HG03139 (cell line): Measurements from ENCODE around the gene PBOV1.

ENCODE experiments used
- ATAC-seq: cut with Tn5 transposase; IDR thresholded peaks from one replicate; pipeline ENCODE4 v1.9.1; 2021; ENCODE audit not compliant: unreplicated experiment

PBOV1 gene

DNA sequence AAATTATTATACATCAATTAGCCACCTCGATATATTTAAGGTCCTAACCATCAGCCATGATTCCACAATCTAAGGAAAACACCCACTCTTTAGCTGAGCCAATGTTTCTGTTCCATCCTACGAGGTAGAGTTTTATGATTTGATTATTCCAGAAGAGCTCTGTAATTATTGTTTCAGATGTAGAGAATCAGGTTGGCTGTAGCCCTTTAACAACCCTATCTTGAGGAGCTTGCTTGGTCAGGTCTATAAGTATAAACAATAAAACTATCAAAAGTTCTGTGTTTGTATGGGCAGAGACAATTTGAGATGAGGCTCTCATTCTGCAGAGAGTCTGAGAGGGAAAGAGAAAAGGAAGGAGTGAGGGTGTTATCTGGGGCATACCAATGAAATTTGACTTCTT lies at the start of gene PBOV1:
TSS of gene PBOV1 (minus strand) at position 43 of the 400 bp plus-strand sequence. CDS start 96 bp downstream, outside the sequence.
- ATAC-seq = no peak

DNA sequence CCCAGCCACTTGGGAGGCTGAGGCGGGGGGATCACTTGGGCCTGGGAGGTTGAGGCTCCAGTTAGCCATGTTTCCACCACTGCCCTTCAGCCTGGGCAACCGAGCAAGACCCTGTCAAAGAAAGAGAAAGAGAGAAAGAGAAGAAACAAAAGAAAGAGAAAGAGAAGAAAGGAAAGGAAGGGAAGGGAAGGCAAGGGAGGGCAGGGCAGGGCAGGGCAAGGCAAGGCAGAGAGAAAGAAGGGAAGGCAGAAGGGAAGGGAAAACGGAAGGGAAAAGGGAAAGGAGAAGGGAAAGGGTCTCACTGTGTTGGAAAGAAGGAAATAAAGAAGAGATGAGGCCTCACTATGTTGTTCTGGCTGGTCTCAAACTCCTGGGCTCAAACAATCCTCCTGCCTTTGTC lies 47.8 kb upstream of the PBOV1 start:
- ATAC-seq = no peak

- ATAC-seq = no peak
These were observed 46.1 kb upstream of the PBOV1 start for GRCh38 chr6:138264372-138264880.

DNA sequence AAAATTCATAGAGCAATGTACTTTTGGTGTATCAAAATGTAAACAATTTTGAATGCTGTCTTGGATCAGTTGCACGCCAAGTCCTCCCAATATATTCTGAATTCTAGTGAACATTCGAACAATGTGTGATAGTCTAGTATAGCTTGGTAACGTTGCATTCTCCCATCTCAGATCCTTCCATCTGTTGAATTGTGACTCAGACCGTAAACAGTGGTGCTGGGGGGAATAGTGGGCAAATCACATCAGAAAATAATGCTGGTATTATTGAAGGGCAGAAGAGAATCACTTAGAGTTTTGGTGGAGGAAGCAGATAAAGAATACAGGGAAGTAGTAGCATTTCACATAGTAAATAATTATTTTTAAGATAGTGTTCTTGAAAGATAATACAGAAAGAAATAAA lies 45.7 kb upstream of the PBOV1 start:
- no peak for ATAC-seq

DNA sequence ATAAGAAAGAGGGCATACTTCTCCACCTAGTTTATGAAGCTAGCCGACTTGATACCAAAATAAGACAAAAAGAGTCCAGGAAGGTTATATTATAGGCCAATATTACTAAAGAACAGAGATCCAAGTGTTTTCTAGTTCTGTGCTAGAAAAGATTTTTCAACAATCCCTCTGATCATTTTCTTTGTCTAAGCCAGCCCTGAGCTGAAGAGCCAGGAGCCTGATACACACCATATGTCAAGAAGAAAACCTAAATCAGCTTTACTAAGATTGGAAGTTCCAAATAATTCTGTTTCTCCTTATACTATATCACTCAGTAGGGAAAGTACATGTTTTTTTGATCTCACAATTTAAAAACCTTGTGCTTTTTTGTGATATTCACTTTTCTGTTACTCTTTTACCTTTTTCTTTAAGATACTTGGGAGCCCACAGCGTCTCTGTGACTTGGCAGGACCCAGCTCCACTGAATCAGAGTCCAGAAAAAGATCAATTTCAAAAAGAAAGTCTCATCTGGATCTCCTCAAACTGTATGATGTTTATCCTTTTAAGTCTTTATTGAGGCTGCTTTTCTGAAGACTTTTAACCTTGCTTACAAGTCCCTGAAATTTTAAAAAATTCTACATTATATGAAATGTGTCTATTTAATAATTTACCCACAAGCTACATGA lies 43.0 kb upstream of the PBOV1 start:
- ATAC-seq = no peak

- ATAC-seq = no peak
These were observed 40.7 kb upstream of the PBOV1 start for GRCh38 chr6:138258991-138259390.

DNA sequence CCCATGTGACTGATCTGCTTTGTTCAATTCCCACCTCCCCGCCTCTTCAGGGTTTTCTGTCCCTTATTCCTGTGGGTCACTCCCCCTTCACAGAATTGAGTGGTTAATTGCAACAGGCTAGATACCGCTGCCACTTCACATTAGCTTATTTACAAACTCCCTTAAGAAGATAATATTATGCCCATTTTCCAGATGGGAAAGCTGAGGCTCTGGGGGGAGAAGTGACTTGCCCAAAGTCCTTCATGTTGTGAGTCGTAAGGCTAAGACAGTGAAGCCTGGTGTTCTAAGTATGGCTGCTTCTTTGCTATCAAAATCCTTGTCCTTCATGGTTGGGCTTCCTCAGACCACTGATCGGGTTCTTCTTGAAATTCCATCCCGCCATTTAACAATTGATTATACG lies 39.9 kb upstream of the PBOV1 start:
- ATAC-seq = no peak

- ATAC-seq = no peak
These were observed 39.3 kb upstream of the PBOV1 start for GRCh38 chr6:138257638-138258040.

DNA sequence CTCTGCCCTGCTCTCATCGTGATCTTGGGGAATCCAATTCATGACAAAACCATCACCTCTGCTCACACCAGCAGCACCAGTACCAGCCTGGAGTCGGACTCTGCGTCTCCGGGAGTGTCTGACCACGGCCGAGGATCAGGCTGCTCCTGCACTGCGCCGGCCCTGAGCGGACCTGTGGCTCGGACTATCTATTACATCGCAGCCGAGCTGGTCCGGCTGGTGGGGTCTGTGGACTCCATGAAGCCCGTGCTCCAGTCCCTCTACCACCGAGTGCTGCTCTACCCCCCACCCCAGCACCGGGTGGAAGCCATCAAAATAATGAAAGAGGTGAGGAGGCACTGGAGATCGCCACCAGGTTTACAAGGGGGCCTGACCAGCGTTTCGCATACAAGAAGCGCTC lies 37.2 kb upstream of the PBOV1 start:
- ATAC-seq = no peak

DNA sequence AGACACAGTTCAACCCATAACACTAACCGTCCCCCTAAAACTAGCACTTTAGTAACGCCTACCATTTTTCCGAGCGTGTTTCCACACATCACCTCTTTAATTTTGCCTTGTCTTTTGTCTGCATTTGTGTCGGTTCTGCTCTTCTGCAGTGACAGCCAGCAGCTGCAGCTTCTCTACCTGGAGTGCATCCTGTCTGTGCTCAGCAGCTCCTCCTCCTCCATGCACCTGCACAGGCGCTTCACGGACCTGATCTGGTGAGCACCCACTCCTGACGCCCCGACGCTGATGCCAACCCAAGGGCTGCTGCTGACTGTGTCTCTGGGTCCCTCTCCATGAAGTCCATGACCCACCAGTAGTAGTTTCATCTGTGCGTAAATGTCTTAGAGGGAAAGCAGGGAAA lies 35.4 kb upstream of the PBOV1 start:
- no peak for ATAC-seq

- no peak for ATAC-seq
These were observed 32.4 kb upstream of the PBOV1 start for GRCh38 chr6:138250513-138251247.

DNA sequence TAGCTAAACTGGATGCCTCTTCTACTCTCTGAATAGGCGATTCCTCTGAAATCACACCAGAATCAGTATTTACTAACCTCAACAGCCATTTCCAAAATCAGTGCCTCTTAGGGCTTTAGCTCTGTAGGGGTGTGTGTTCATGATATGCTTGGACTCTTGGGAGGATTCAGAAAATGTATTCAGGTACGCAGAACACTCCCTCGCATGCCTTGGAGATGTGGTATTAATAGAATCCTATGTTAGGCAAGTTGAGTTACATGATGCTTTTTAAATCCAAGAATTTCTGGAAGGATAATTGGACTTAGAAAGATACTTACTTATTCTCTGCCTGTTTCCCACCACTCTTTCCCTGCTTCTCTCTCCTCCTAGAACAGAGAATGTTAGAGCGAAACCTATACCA lies 31.8 kb upstream of the PBOV1 start:
- no peak for ATAC-seq

DNA sequence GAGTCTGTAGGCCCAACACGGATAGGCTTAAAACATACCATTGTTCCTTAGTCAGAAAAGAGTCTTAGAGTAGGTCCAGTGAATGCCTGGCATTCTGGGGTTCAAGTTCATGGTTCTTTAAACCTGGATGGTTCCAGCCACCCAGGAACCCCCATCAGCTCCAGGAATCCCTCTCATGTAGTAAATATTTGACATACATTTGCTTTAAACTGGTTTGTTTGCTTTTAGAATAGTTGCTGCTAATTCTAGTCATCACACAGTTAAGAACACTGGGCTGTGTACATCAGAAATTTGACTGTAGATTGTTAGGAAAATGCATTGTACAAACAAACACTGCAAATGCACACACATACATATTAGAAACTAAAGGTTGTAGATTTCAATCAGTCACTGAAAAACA lies 30.6 kb upstream of the PBOV1 start:
- ATAC-seq = no peak

DNA sequence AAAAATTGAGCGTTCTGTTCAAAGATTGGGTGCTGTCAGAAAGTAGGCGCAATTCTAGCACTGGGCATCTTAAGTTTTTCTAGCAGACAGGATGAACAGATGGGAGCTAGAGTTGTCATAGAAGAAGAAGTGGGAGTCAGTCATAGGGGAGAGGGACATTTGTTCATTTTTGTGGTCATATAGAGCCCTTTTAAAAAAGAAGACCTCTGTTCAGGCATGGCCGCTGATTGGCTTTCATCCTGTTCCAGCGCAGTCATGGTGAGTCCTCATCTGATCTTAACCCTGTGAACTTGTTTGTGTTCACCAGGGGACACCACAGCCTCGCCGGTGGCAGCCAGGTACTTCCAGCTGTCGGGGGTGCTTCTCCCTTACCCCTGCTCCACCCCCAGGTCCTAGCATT lies 29.7 kb upstream of the PBOV1 start:
- no peak for ATAC-seq

DNA sequence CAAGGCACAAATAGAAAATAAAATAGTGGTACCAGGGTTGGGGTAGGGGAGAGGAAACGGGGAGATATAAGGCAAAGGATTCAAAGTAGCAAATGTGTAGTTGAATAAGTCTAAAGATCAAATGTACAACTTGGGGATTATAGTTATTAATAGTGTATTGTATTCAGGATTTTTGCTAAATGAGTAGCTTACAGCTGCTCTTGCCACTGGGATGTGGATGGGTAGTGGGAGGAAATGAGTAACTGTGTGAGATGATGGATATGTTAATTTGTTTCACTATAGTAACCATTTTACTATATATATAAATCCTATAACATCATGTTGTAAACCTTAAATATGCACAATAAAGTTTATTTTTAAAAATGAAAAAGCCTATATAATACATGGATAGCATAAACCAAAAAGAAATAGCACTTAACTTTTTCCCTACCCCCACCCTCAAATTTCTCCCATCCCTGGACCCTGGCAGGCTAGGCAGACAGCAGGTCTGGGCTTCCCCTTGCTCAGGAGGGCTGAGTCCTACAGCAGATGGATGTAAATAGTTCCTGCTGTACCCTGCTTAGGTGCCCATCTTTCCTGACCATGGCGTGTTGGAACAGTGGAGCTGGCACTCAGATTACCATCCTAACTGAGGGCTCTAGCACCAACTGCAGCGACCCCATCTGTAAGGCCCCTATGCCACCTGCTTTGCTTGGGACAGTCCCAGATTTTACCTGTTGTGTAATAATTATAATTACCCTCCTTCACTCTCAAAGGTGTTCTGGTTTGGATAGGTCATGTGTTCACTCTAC lies 28.6 kb upstream of the PBOV1 start:
- no peak for ATAC-seq

DNA sequence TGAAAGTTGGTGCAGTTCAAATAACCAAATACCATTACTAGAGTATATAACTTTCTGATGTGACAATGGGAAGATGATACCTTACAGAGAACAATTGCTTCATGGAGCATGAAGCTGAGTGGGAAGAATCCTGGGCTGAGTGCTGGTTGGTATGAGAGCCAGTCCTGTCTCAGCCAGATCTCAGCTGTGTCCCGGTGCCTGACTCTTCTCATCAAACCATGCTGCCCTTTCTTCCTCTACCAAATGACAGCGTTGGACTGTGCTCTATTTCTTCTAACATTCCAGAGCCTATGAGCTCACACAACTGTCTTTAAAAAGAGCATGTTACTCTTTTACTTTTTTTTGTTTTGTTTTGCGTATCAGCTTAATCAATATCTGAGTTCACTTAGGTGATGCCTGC lies 27.5 kb upstream of the PBOV1 start:
- ATAC-seq = no peak

GRCh38 chr6:138242987-138243592 lies 24.8 kb upstream of the PBOV1 start:
- no peak for ATAC-seq

DNA sequence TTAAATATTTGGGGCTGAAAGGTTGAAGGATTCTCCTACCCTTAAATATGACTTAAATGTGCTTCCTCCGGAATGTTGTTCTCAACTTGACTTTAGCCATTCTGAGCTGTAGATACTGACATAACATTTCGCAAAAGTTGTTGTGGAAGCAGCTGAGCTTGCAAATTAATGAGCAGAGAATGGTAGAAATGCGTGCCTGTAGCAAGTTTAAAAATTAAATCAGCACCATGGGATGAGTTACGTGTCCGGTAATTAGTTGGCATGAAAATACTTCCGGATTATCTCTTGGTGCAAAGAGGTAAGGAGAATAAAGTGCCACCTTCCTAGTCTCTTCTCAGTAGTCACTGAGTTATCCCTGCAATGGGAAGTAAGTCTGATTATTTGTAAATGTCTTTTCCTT lies 23.6 kb upstream of the PBOV1 start:
- no peak for ATAC-seq

DNA sequence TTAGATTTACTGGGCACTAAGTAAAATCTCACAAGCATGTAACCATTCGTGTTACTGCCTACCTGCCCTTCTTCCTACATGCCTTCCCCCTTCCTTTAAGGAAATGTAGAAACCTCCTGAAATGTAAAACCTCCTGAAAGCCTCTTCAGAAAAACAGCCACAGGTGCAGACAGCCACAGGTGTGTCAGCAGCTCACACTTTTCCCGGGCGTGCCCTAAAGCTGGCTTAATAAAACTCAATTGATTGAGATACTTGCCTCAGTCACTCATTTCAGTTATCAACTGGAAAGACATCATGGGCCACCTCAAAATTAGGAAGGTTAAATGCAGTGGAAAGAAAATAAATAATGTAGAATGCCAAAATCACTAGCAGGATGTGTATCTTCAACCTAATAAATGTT lies 23.1 kb upstream of the PBOV1 start:
- no peak for ATAC-seq

- no peak for ATAC-seq
These were observed 22.4 kb upstream of the PBOV1 start for GRCh38 chr6:138240476-138241245.

- no peak for ATAC-seq
These were observed 21.5 kb upstream of the PBOV1 start for GRCh38 chr6:138239774-138240173.
